NCI-H2196 (cell line): ENCODE data around the gene ATG2B.

ENCODE experiments used
- DNase-seq: peaks from one replicate; lab custom pipeline; 2025; ENCODE audit not compliant: unreplicated experiment; lab: John Stamatoyannopoulos, UW

ATG2B gene, protein sequence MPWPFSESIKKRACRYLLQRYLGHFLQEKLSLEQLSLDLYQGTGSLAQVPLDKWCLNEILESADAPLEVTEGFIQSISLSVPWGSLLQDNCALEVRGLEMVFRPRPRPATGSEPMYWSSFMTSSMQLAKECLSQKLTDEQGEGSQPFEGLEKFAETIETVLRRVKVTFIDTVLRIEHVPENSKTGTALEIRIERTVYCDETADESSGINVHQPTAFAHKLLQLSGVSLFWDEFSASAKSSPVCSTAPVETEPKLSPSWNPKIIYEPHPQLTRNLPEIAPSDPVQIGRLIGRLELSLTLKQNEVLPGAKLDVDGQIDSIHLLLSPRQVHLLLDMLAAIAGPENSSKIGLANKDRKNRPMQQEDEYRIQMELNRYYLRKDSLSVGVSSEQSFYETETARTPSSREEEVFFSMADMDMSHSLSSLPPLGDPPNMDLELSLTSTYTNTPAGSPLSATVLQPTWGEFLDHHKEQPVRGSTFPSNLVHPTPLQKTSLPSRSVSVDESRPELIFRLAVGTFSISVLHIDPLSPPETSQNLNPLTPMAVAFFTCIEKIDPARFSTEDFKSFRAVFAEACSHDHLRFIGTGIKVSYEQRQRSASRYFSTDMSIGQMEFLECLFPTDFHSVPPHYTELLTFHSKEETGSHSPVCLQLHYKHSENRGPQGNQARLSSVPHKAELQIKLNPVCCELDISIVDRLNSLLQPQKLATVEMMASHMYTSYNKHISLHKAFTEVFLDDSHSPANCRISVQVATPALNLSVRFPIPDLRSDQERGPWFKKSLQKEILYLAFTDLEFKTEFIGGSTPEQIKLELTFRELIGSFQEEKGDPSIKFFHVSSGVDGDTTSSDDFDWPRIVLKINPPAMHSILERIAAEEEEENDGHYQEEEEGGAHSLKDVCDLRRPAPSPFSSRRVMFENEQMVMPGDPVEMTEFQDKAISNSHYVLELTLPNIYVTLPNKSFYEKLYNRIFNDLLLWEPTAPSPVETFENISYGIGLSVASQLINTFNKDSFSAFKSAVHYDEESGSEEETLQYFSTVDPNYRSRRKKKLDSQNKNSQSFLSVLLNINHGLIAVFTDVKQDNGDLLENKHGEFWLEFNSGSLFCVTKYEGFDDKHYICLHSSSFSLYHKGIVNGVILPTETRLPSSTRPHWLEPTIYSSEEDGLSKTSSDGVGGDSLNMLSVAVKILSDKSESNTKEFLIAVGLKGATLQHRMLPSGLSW (N-terminal part only)

DNA sequence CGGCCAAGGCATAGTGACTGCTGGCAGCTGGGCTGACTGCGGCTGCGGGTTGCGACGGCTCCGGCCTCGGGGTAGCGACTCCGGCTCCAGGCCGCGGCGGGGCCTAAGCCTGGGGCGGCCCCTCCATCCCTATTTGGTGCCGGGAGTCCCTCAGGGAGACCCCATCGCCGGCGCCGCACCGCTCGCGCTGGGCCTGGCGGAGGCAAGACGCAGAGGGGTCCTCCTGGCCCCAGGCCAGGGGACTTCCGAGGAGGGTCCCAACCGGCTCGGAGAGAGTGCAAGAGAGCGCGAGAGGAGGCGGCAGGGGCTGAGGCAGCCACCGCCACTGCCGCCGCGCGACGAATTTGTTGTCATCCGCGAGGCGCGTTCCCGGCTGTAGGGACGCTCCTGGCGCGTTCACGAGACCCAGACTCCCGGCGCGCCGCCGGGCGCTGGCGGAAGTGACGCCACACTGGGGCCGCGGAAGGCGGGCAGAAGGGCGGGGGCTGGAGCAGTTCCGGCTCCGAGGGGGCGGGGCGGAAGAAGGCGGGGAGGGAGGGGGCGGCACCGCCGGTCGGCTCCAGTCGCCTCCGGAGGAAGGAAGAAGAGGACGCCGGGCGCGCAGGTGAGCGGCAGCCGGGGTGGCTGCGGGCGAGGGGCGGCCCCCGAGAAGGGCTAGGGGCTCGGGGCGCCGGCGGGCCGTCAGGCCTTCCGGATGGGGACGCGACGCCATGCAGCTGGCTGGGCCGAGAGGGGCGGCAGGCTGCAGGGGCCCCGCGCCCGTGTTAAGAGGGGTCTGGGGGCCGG, at the start of gene ATG2B, which contains the start of gene GSKIP:
Gene ATG2B, minus strand, starts transcription at position 377 of the 786 bp plus-strand sequence. Its CDS starts 365 bp downstream, at position 12.
Gene GSKIP, plus strand, starts transcription at position 562 of the 786 bp plus-strand sequence. CDS start 18,722 bp downstream, outside the sequence.
- DNase-seq: peak; percentile 86

DNA sequence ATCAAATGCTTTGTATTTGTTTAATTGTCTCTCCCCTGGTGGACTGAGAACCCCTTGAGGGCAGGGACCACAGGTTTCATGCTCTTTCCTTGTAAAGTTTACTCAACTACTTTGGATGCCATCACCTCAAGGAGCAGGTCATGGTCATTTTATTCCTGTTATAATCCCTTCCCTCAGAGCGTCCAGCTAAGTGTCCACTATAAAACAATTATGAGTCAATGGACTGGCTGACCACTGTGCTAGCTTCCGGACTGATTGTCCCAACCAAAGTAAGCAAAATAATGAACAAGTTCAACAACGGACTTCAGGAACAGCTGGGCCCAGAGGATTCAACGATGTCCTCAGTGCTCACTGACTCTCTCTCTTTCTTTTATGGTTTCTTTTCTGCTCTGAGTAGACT, 47.0 kb upstream of the ATG2B start:
- no peak for DNase-seq

DNA sequence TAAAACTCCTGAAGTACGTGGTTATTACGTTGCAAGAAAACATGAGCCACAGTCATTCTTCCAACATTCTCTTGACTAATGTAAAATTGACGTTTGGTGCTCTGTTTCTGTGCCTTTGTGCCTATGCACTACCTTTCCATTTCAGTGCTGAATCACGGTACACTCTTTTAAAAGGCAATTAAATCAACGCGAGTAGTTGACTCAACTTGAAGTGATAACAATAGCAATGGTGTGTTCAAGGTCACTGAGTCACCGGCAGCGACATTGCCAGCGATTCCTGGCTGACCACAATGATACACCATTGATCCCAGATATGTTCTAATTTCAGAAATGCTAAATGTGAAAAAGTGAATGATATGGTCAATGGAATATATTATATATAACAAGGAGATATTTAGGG, 46.6 kb upstream of the ATG2B start:
- no peak for DNase-seq

DNA sequence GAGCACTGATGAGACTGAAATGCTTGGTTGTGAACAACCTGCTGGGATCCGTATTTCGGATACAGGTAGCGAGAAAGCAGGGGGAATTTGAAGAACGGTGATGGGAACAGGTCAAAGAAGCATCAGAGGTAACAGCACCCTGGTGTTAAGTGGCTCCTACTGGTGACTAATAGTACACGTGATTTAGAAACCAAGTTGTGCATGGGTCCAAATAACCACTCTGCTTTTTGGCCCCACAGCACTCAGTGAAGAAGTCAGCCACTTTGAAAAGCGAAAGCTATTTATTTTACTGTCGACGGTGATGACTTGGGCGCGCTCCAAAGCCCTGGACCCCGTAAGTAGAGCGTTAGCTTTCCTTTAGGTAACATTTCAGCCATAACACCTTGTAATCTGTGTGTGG, 45.5 kb upstream of the ATG2B start:
- no peak for DNase-seq

DNA sequence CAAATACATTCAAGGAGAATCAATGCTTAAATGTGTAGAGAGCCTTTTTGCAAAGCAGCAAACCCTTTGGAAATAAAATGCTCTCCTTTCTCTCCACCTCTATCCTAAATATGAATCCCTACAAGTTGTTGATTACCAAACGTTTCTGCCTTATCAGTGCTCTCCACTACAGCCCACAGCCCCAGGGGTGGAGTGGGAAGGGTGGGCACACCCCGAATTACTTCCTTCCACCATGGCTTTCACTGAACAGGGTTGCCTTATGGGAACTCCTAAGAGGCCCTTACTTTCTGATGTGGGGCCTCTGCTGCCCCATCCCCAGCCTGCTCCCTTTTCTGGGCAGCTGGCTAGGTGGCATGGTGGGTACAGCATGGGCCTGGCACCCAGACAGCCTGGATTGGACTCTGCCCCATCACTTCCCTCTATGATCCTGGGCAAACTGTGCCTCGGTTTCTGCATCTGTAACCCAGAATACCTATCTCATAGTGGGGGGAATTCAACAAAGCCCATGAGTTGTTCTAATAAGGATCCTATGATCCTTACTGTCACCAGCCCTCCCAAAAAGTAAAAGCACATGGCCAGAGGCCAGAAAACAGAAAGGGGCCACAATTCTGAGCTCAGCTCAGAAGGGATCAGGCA, 44.9 kb upstream of the ATG2B start:
- DNase-seq: no peak

DNA sequence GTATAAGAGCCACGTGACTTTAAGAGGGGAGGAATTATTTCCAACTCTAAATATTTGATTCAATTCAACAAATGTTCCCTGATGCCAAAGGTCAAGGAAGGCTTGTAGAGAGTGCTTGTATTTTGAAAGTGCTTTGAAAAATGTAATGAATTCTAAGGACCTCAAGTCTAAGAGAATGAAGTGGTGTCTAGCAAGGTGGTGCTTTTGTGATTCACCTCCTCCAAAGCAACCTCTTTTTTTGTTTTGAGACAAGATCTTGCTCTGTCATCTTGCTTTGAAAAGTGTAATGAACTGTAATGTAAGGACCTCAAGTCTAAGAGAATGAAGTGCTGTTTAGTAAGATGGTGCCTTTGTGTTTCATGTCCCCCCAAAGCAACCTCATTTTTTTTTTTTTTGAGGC, 42.5 kb upstream of the ATG2B start:
- DNase-seq: no peak

DNA sequence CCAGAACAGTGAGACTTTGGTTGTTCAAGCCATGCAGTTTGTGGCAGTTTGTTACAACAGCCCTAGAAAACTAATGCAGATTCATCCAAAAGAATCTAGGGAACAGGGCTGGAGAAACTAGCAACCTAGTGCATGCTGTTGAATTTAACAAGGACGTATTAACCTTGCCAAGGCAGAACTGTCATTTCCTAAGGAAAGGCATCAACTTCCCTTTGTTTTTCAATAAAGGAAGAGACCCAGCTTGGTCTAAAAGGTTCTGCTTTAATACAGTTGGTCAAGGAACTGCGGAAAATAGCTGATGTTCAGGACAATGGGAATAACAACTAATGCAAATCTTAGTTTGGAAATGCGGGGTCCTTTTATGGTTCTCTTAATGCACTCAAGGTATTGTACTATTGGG, 40.3 kb upstream of the ATG2B start:
- DNase-seq: no peak

DNA sequence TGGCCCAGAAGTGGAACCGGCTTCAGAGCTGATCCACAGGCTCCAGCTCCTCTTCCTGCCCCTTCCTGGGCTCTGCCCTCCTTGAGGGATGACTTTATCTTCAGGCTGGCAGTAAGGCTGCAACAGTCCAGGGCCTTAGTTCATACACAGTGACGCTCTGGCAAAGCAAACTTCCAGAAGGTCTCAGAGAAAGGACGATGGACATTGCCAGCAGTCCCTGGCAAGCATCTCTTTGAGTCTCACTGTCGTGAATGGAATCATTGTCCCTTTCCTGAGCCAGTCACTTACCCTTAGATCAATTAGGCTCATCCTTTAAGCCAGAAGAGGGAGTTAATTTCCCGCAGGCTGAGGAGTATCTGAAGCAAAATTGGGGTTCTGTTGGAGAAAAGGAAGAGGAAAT, 37.4 kb upstream of the ATG2B start:
- DNase-seq: no peak

DNA sequence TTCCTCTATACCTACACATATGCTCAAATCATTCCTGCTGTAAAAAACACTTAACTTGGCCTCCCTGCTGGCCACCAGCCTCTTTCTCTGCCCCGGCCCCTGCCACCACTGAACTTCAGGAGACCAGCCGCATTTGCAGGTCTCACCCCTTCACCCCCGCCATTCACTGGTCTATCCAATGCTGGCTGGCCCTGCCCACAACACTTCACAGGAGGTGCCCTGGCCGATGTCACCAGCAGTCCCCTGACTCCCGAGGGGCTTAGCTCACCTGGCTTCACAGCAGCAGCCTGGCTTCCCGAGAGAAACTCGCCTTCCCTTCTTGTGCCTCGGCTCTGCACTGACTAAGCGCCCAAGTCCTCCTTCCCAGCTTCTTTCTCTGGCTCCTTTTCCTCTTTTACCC, 36.3 kb upstream of the ATG2B start:
- DNase-seq: no peak

DNA sequence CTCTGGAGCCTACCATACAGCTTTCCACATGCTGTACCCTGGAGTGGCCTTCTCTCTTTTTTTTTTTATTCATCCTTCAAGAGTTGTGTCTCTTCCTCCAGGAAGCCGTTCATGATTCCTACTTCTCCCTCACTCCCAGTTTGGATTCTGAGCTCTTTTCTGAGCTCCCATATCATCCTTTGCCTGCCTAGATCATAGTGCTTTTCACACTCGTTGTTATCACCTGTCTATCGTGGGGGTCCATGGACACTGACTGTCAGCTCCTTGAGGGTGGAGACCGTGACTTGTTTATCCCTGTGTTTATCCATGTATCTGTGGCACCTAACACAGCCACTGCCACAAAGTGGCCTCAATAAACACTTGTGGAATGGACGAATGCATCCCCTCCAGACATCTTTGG, 35.8 kb upstream of the ATG2B start:
- no peak for DNase-seq

DNA sequence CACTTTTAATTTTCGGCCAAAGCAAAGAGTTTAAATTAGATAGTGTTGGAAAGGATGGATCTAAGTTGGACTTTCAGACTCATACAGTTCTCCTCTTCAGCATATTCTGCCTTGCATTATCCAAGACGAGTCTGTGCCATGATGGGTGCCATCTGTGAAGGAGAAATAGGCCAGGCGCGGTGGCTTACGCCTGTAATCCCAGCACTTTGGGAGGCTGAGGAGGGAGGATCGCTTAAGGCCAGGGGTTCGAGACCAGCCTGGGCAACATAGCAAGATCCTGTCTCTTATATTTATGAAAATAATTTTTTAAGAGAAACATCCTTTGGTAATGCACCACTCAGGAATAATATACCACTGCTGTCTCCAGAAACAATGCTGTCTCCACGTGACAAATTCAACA, 35.3 kb upstream of the ATG2B start:
- DNase-seq: no peak

DNA sequence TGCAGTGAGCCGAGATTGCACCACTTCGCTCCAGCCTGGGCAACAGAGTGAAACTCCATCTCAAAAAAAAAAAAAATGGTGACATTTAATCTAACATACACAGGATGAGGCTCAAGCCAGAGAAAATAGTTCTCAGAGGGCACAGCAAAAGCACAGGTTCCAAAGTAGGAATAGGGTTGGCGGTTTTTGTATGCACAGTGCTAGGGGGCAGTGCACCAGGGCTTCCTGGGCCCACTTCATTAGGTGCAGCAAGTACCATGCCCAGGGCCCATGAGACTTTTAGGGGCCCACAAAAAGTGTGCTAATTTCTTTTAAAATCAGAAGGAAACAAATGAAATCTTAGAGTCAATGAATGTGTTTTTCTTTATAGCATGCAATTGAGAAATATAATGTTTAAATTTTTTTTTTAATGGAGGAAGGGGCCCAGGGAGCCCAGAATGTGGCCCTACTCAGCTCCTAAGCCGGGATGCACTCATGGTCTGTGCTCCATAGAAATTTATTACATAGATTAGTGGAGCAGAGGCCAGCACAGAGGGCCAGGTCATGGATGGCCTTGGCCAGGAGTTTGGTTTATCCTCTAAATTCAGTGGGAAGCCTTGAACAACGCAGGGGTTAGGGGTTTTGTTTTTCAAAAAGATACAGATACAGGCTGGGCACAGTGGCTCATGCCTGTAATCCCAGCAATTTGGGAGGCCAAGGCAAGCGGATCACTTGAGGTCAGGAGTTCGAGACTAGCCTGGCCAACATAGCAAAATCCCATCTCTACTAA, 31.1 kb upstream of the ATG2B start:
- DNase-seq: no peak

DNA sequence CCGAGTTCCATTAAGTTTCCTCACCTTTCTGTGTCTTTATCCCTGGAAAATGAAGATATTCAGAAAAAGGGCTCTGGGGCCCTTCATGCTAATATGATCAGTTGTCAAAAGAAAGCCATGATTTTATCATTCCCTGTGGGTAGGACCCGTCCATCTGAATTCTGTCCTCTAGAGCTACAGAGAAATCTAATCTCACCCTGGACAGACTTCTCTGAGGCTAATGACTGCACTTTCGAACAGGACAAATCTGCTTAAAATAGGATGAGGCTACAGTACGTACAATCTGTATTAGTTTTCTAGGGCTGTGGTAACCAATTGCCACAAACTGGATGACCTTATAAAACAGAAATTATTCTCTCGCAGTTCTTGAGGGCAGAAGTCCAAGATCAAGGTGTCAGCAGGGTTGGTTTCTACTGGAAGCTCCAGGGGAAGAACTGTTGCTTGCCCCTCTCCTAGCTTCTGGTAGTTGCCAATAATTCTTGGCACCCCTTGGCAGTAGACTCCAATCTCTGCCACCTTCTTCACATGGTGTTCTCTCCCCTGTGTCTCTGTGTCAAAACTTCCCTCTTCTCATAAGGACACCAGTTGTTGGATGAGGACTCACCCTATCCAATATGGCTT, 30.0 kb upstream of the ATG2B start:
- no peak for DNase-seq

DNA sequence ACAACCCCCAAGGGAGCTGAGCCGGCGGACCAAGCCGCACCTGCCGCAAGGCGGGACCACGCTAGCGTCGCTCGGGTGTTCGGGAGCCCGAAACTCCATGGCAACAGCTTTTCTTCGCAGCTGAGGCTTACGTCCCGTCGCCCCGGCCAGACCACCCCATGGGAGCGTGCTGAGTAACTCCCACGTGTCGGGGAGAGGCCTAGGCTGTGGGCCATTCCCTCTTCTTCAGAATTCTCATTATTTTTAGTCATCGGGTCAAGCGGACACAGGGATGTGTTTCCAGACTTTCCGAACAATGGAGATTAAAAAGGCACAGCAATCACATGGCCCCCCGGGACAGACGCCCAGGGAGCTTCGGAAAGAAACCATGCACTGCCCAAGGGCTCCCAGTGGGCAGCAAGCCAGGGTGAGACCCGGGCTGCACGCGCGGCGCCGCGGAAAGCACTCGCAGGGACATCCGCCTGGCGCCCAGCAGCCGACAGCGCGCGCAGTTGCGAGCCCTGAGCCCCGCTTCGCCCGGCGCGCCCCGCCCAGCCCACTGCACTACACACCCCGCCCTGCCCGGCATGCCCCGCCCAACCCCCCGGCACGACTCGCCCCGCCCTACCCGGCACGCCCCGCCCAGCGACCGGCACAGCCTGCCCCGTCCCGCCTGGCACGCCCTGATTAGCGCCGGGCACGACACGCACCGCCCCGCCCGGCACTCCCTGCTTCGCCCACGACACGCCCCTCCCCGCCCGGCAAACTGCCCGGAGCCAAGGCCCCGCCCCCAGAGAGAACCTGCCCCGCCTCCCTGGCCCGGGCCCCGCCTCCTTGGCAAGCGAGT, 28.4 kb upstream of the ATG2B start:
- DNase-seq: peak; percentile 78

DNA sequence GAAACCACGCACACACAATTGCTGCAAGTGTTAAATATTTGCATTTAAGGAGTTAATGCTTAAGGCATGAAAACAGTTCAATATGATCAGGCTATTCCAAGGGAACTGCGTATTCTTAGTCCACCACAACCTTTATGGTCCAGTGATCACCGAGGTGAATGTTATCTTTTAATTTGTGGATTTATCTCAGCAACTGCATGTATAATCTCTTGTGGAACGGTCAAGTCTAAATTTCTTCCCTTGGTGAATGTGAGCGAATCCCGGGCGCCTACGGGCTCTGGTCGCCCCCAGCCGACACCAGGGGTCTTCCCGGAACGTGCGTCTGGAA, 27.8 kb upstream of the ATG2B start:
- DNase-seq: no peak

DNA sequence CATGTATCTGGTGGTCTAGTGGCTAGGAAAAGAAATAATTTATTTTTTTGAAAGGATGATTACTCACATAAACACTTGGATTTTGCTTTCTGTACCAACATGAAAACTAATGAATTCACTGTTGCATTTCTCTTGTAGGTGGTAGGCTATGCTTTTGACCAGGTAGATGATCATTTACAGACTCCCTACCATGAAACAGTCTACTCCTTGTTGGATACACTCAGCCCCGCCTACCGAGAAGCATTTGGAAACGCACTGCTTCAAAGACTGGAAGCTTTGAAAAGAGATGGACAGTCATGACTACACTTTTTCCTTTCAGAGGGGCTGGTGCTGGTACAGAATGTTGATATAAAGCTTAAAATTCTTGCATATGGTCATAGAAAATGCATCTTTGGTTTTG, 22.2 kb upstream of the ATG2B start:
- no peak for DNase-seq

DNA sequence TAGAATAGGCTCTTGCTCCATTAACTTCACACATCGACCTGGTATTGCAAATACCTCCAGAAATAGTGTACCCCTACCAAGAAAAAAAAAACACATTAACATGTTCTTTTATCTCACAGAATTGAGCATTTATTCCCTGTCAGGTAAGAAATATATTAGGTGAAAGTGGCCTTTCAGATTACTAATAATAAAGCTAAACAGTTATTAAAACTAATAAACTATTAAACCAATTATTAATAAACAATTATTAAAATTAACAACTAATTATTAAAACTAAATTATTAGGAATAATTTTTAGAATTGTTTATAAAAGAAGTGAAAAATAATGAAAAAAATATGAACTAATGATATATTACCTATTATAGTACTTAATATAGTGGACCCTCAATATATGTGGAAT, 21.6 kb upstream of the ATG2B start:
- DNase-seq: no peak

DNA sequence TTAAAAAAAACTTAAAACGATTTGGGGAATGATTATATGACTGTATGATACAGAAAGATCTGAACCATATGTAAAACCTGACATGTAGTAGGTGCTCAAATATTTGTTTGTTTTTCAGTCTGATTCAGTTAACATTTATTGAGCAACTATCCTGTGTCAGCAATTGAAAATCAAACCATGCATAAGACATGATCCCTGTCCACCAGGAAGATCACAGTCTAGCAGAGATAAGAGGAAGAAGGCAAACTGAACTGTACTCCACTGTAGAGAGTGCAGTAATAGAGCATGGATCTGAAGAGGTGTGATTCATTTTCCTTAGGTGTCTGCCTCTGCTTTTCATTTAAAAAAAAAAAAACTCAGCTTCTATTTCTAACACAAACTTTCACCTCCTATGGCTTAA, 20.9 kb upstream of the ATG2B start:
- DNase-seq: no peak
